ENCODE results near the gene SH3PXD2A. TPM values are rescaled to one million over a fixed set of nuclear protein-coding genes. Genes with fewer than 3 reads are reported as not detected.
A peak's percentile ranks its signal among the peaks of the same experiment; 100 is the strongest.

The SH3PXD2A gene
- total RNA-seq, 1 experiment from 2014 or later: 4.5 TPM

GRCh38 chr10:103658049-103658577 is 197.3 kb downstream of the SH3PXD2A start:
- Mint-ChIP-seq H3K4me3 (no peak overlapping the region), H3K9me3 (peaks cover 0 to 3% of the 10 kb centered on the region in 2 experiments; a peak in 2 of 5 replicates), H3K27me3 (ENCODE audit: low read depth) (no peaks in the 10 kb centered on the region), H3K27ac (peak overlapping the region in 1 of 3 experiments; percentile 17; a peak in 2 of 7 replicates), H3K36me3 (ENCODE audit: insufficient read depth in 1 of 3, low read depth in 3 of 3) (peaks cover 12 to 20% (median 17%) of the 10 kb centered on the region in 3 experiments; a peak in 6 of 7 replicates), H3K4me1 (peaks cover 20 to 32% of the 10 kb centered on the region in 2 experiments)
- WGBS (ENCODE audit: extremely low coverage, insufficient read length, low lambda C conversion rate): no CpG with 5 or more reads among the region's 4 CpGs
- H3K23ac ChIP-seq (ENCODE audit: insufficient read length, low read depth, low read length): no peak overlapping the region
- no peaks in the 10 kb centered on the region for H3K23me2 ChIP-seq (ENCODE audit: insufficient read length, low read depth, low read length, poor library complexity, severe bottlenecking)
- H3K79me2 ChIP-seq (ENCODE audit: insufficient read depth, low read length): no peaks in the 10 kb centered on the region
- no peak overlapping the region for H3K4ac ChIP-seq (ENCODE audit: low read depth, low read length)
- no peak overlapping the region for H3K27ac ChIP-seq (ENCODE audit: insufficient read length, low read depth, low read length)
- H3K79me1 ChIP-seq (ENCODE audit: insufficient read depth, low read depth, low read length, poor library complexity, severe bottlenecking): no peaks in the 10 kb centered on the region
- no peak overlapping the region for H2AFZ ChIP-seq (ENCODE audit: low read length)
- H3K4me2 ChIP-seq (ENCODE audit: insufficient read depth, insufficient read length, low read length): no peak overlapping the region
- H3K9me3 ChIP-seq (ENCODE audit: control insufficient read depth, low read depth, low read length): no peaks in the 10 kb centered on the region
- no peak overlapping the region for H2AK5ac ChIP-seq (ENCODE audit: insufficient read length, low read length)
- DNase-seq: no peak
- H4K5ac ChIP-seq (ENCODE audit: insufficient read length, low read depth, low read length): no peak overlapping the region
- no peaks in the 10 kb centered on the region for H3K27me3 ChIP-seq (ENCODE audit: insufficient read depth, low read length)
- H2BK15ac ChIP-seq (ENCODE audit: low read depth, low read length): no peak overlapping the region
- no peak overlapping the region for H4K91ac ChIP-seq (ENCODE audit: insufficient read length, low read depth, low read length)
- no peak overlapping the region for H3K18ac ChIP-seq (ENCODE audit: insufficient read length, low read depth, low read length)
- H4K8ac ChIP-seq (replicated peaks; ENCODE audit: insufficient read length, low read depth, low read length): no peak overlapping the region
- no peak overlapping the region for H3K9ac ChIP-seq (ENCODE audit: extremely low read depth, insufficient read length, low read length)
- H3T11ph ChIP-seq (ENCODE audit: low read length): no peak overlapping the region
- no peak overlapping the region for H3K56ac ChIP-seq (ENCODE audit: insufficient read length, low read depth, low read length)
- TF ChIP-seq, protein P1, sequence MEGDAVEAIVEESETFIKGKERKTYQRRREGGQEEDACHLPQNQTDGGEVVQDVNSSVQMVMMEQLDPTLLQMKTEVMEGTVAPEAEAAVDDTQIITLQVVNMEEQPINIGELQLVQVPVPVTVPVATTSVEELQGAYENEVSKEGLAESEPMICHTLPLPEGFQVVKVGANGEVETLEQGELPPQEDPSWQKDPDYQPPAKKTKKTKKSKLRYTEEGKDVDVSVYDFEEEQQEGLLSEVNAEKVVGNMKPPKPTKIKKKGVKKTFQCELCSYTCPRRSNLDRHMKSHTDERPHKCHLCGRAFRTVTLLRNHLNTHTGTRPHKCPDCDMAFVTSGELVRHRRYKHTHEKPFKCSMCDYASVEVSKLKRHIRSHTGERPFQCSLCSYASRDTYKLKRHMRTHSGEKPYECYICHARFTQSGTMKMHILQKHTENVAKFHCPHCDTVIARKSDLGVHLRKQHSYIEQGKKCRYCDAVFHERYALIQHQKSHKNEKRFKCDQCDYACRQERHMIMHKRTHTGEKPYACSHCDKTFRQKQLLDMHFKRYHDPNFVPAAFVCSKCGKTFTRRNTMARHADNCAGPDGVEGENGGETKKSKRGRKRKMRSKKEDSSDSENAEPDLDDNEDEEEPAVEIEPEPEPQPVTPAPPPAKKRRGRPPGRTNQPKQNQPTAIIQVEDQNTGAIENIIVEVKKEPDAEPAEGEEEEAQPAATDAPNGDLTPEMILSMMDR (conservative IDR thresholded peaks at IDR 0.05): no peak
- no peak overlapping the region for H2BK120ac ChIP-seq (ENCODE audit: low read depth, low read length, poor library complexity, severe bottlenecking)
- H2BK20ac ChIP-seq (ENCODE audit: low read depth, low read length, poor library complexity, severe bottlenecking): no peak overlapping the region
- no peak overlapping the region for H2BK12ac ChIP-seq (ENCODE audit: insufficient read length, low read depth, low read length)
- no peaks in the 10 kb centered on the region for H4K20me1 ChIP-seq (ENCODE audit: control insufficient read depth, insufficient read depth, insufficient read length)
- no peak overlapping the region for H2BK5ac ChIP-seq (ENCODE audit: insufficient read length, low read length)
- H3K14ac ChIP-seq (ENCODE audit: insufficient read depth, low read length): no peak overlapping the region
- H3K4me1 ChIP-seq (ENCODE audit: insufficient read depth, low read length): no peaks in the 10 kb centered on the region

All from H9 (cell line).